Panc1 (cell line): Measurements from ENCODE around the gene RAC2. TPM values are rescaled to one million over a fixed set of nuclear protein-coding genes. Genes with fewer than 3 reads are reported as not detected.

Experiments used
- ATAC-seq: fragments of 200-7000 bp; cut with Tn5 transposase; 2 replicates; pipeline ENCODE4 v1.9.1; 2020; ENCODE audit warnings: mild to moderate bottlenecking, moderate library complexity
- BruUV-seq: library from RNA; stranded (reverse); fragments of 400-500 nt; replicated peaks from 2 replicates; lab custom pipeline; 2021; lab: Mats Ljungman, UMichigan
- CTCF ChIA-PET: fragments of 300-600 bp; sonication (Branson Sonifier 250); formaldehyde crosslinking; loops from one replicate; lab custom pipeline; 2022; ENCODE audit warnings: antibody characterized with exemption; lab: Charles Lee
- POLR2A ChIA-PET: fragments of 300-600 bp; sonication (Branson Sonifier 250); formaldehyde crosslinking; loops from one replicate; lab custom pipeline; 2022; ENCODE audit warnings: antibody characterized with exemption; lab: Charles Lee
- DNase-seq: peaks from one replicate; pipeline ENCODE4 v3.0.0-alpha.2; 2010; ENCODE audit warnings: low read depth, low spot score
- H3K27ac ChIP-seq: 2 replicates; pipeline ENCODE4 v1.5.1; 2011; ENCODE audit warnings: mild to moderate bottlenecking, low read length, inconsistent platforms
- H3K27me3 ChIP-seq: fragments of 200-500 bp; sonication (Bioruptor generic); 2 replicates; pipeline ENCODE4 v1.6.0; 2014; ENCODE audit warnings: low read length, inconsistent platforms; ENCODE audit not compliant: control insufficient read depth, insufficient read depth
- H3K36me3 ChIP-seq: fragments of 200-500 bp; sonication (Bioruptor generic); 2 replicates; pipeline ENCODE4 v1.5.1; 2014; ENCODE audit warnings: inconsistent platforms, mild to moderate bottlenecking, low read length, moderate library complexity; ENCODE audit not compliant: control insufficient read depth, insufficient read depth
- H3K4me1 ChIP-seq: 2 replicates; pipeline ENCODE4 v1.5.1; 2011; ENCODE audit warnings: inconsistent platforms, mild to moderate bottlenecking, low read length, moderate library complexity; ENCODE audit not compliant: control insufficient read depth, insufficient read depth
- H3K4me3 ChIP-seq, 2 experiments: 2 replicates each; pipeline ENCODE4 v1.5.1; 2011 to 2012; ENCODE audit warnings: low read depth in 2 of 2, low read length in 2 of 2, mild to moderate bottlenecking in 2 of 2, inconsistent platforms in 1 of 2, moderate library complexity in 1 of 2
- H3K9me3 ChIP-seq: fragments of 200-500 bp; sonication (Bioruptor generic); 2 replicates; pipeline ENCODE4 v1.5.1; 2014; ENCODE audit warnings: low read depth, mild to moderate bottlenecking, inconsistent platforms, low read length, moderate library complexity; ENCODE audit not compliant: control insufficient read depth, insufficient read depth
- POLR2AphosphoS5 ChIP-seq: IDR thresholded peaks from 2 replicates; pipeline ENCODE4 v1.6.1; 2012; ENCODE audit warnings: mild to moderate bottlenecking, low read depth, low read length, moderate library complexity
- SIN3A ChIP-seq: IDR thresholded peaks from 2 replicates; pipeline ENCODE4 v1.6.1; 2012; ENCODE audit warnings: low read depth, mild to moderate bottlenecking, low read length, moderate library complexity, borderline replicate concordance; ENCODE audit not compliant: insufficient read depth
- TCF7L2 ChIP-seq: IDR thresholded peaks from 2 replicates; pipeline ENCODE4 v1.6.1; 2011; ENCODE audit warnings: mild to moderate bottlenecking, low read depth, low read length, inconsistent platforms
- in situ Hi-C: cut with HindIII; loops from 2 replicates; pipeline ENCODE4 v1.10.0; 2016; ENCODE audit warnings: low sequenced_read_pairs, low pct_unique_long_range_greater_than_20kb
- intact Hi-C: fragments of 100-400 bp; cut with micrococcal nuclease; formaldehyde crosslinking; loops from one replicate; pipeline ENCODE4 v1.10.0; 2022; ENCODE audit not compliant: unreplicated experiment
- total RNA-seq: library from RNA; stranded (reverse); gene quantifications from one replicate; pipeline ENCODE4 v1.2.1, GENCODE V29; 2021; ENCODE audit not compliant: unreplicated experiment
- TF ChIP-seq, protein P1 (sequence below), 2 experiments: IDR thresholded peaks; 2 replicates each; pipeline ENCODE4 v1.6.1; 2011 to 2012; ENCODE audit warnings: low read depth in 2 of 2, control low read depth in 1 of 2, low read length in 1 of 2, mild to moderate bottlenecking in 1 of 2, moderate library complexity in 1 of 2; ENCODE audit not compliant: insufficient read depth in 1 of 2
- TF ChIP-seq, protein P2 (sequence below): fragments of 450-650 bp; IDR thresholded peaks from 2 replicates; pipeline ENCODE4 v1.5.1; 2017; ENCODE audit warnings: mild to moderate bottlenecking

The RAC2 gene
- total RNA-seq, 1 experiment from 2014 or later, result 1.5 TPM

GRCh38 chr22:37181681-37182080 is 62.4 kb downstream of the RAC2 start:
- in situ Hi-C loops, result no loop called here
- ATAC-seq, result no peak
- H3K4me1 ChIP-seq, result peaks cover 32% of the 10 kb centered on the region
- no peaks in the 10 kb centered on the region for H3K36me3 ChIP-seq
- intact Hi-C loops, result no loop called here
- CTCF ChIA-PET, result no interaction called here
- no peaks in the 10 kb centered on the region for H3K27me3 ChIP-seq
- TF ChIP-seq, protein P1, sequence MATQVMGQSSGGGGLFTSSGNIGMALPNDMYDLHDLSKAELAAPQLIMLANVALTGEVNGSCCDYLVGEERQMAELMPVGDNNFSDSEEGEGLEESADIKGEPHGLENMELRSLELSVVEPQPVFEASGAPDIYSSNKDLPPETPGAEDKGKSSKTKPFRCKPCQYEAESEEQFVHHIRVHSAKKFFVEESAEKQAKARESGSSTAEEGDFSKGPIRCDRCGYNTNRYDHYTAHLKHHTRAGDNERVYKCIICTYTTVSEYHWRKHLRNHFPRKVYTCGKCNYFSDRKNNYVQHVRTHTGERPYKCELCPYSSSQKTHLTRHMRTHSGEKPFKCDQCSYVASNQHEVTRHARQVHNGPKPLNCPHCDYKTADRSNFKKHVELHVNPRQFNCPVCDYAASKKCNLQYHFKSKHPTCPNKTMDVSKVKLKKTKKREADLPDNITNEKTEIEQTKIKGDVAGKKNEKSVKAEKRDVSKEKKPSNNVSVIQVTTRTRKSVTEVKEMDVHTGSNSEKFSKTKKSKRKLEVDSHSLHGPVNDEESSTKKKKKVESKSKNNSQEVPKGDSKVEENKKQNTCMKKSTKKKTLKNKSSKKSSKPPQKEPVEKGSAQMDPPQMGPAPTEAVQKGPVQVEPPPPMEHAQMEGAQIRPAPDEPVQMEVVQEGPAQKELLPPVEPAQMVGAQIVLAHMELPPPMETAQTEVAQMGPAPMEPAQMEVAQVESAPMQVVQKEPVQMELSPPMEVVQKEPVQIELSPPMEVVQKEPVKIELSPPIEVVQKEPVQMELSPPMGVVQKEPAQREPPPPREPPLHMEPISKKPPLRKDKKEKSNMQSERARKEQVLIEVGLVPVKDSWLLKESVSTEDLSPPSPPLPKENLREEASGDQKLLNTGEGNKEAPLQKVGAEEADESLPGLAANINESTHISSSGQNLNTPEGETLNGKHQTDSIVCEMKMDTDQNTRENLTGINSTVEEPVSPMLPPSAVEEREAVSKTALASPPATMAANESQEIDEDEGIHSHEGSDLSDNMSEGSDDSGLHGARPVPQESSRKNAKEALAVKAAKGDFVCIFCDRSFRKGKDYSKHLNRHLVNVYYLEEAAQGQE (IDR thresholded peaks at IDR 0.05; ENCODE audit: insufficient read depth in 1 of 2, low read depth in 2 of 2, low read length in 1 of 2), result no peak
- TF ChIP-seq POLR2AphosphoS5 (no peak), SIN3A (no peak), TCF7L2 (no peak)
- TF ChIP-seq, protein P2, sequence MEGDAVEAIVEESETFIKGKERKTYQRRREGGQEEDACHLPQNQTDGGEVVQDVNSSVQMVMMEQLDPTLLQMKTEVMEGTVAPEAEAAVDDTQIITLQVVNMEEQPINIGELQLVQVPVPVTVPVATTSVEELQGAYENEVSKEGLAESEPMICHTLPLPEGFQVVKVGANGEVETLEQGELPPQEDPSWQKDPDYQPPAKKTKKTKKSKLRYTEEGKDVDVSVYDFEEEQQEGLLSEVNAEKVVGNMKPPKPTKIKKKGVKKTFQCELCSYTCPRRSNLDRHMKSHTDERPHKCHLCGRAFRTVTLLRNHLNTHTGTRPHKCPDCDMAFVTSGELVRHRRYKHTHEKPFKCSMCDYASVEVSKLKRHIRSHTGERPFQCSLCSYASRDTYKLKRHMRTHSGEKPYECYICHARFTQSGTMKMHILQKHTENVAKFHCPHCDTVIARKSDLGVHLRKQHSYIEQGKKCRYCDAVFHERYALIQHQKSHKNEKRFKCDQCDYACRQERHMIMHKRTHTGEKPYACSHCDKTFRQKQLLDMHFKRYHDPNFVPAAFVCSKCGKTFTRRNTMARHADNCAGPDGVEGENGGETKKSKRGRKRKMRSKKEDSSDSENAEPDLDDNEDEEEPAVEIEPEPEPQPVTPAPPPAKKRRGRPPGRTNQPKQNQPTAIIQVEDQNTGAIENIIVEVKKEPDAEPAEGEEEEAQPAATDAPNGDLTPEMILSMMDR, result no peak
- H3K9me3 ChIP-seq, result no peaks in the 10 kb centered on the region
- POLR2A ChIA-PET, result no interaction called here
- no peak for DNase-seq
- BruUV-seq, result no TSS peak
- H3K27ac ChIP-seq, result no peak overlapping the region
- H3K4me3 ChIP-seq, result no peak overlapping the region

DNA sequence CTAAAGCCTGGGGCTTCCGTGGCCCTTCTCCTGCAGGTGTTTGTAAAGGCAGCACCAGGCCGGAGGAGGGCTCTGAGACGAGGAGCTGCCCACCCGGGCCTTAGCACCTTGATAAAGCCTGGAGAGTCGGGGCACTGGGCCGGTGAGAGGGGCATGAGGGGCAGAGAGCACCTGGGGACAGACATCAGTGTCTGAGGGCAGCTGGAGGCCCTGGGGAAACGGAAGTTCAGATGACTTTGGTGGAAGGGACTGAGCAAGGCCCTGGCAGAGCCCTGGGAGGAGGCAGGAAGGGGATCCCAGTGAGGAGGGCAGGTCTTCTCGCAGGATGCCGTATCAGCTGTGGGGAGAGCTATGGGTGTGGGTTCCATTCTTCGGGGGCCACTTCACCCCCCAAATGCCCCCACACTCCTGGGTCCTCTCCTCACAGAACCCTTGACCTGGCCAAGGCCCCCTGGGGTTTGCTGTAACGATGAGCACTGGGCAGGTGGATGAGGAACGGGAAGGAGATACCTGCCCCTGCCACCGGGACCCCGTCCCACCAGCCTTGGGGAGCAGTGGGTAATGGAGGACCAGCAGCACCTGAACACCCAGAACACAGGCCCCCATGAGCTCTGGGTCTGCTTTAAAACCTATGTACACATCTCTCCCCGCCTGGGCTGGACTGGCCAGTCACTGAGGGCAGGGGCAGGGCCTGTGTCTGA is 63.4 kb downstream of the RAC2 start:
- peaks cover 24% of the 10 kb centered on the region for H3K4me1 ChIP-seq
- H3K9me3 ChIP-seq, result no peaks in the 10 kb centered on the region
- no peak for ATAC-seq
- in situ Hi-C loops (no loop called here), intact Hi-C loops (no loop called here)
- no peaks in the 10 kb centered on the region for H3K27me3 ChIP-seq
- H3K4me3 ChIP-seq, result no peak overlapping the region
- POLR2A ChIA-PET, result no interaction called here
- CTCF ChIA-PET, result no interaction called here
- TF ChIP-seq, protein P1 (IDR thresholded peaks at IDR 0.05; ENCODE audit: insufficient read depth in 1 of 2, low read depth in 2 of 2, low read length in 1 of 2), result no peak
- TF ChIP-seq POLR2AphosphoS5 (no peak), TCF7L2 (no peak), SIN3A (no peak)
- TF ChIP-seq, protein P2, result no peak
- no TSS peak for BruUV-seq
- no peaks in the 10 kb centered on the region for H3K36me3 ChIP-seq
- DNase-seq, result no peak
- H3K27ac ChIP-seq, result no peak overlapping the region
